GM23338 (cell line): ENCODE data around the gene KCNAB3.

Experiments used
- CREB1 ChIP-seq: fragments of 250-450 bp; sonication (Bioruptor Pico); IDR thresholded peaks from 2 replicates; pipeline ENCODE4 v1.5.0; 2020; ENCODE audit warnings: low read depth, mild to moderate bottlenecking, moderate library complexity
- CTCF ChIP-seq, 2 experiments: fragments of 200-600 bp in 1 of 2; sonication (generic) in 1 of 2; conservative IDR thresholded peaks; 2 replicates each; pipeline versions ENCODE4 v1.5.1 to v1.6.1; 2016 to 2017; ENCODE audit warnings: antibody characterized with exemption in 2 of 2, low read depth in 2 of 2, mild to moderate bottlenecking in 2 of 2, moderate library complexity in 1 of 2
- EZH2 ChIP-seq: fragments of 200-600 bp; sonication (generic); IDR thresholded peaks from one replicate; pipeline ENCODE4 v1.8.0; 2017; ENCODE audit warnings: antibody characterized with exemption, mild to moderate bottlenecking, low read depth; ENCODE audit not compliant: unreplicated experiment
- EZH2phosphoT487 ChIP-seq: fragments of 200-600 bp; sonication (generic); IDR thresholded peaks from one replicate; pipeline ENCODE4 v1.8.1; 2018; ENCODE audit warnings: antibody characterized with exemption; ENCODE audit not compliant: unreplicated experiment
- JUNB ChIP-seq: IDR thresholded peaks from one replicate; pipeline ENCODE4 v1.6.1; 2016; ENCODE audit warnings: antibody characterized with exemption; ENCODE audit not compliant: unreplicated experiment
- NANOG ChIP-seq: IDR thresholded peaks from 2 replicates; pipeline ENCODE4 v1.6.1; 2016; ENCODE audit warnings: antibody characterized with exemption, borderline replicate concordance
- POLR2AphosphoS5 ChIP-seq: IDR thresholded peaks from 2 replicates; pipeline ENCODE4 v1.6.1; 2016; ENCODE audit warnings: antibody characterized with exemption, low read depth
- REST ChIP-seq: IDR thresholded peaks from one replicate; pipeline ENCODE4 v1.6.1; 2018; ENCODE audit warnings: antibody characterized with exemption; ENCODE audit not compliant: unreplicated experiment
- STAT1 ChIP-seq: IDR thresholded peaks from one replicate; pipeline ENCODE4 v1.6.1; 2016; ENCODE audit warnings: antibody characterized with exemption; ENCODE audit not compliant: unreplicated experiment
- ZNF114 ChIP-seq: fragments of 250-450 bp; sonication (Bioruptor Pico); IDR thresholded peaks from 2 replicates; pipeline ENCODE4 v1.5.0; 2020; ENCODE audit warnings: mild to moderate bottlenecking, moderate library complexity
- ZNF331 ChIP-seq: fragments of 250-450 bp; sonication (Bioruptor Pico); IDR thresholded peaks from 2 replicates; pipeline ENCODE4 v1.5.0; 2020; ENCODE audit warnings: low read depth, mild to moderate bottlenecking, moderate library complexity
- TF ChIP-seq, protein P1 (sequence below): IDR thresholded peaks from 2 replicates; pipeline ENCODE4 v1.6.1; 2016; ENCODE audit warnings: antibody characterized with exemption
- TF ChIP-seq, protein P2 (sequence below): fragments of 250-450 bp; sonication (Bioruptor Pico); IDR thresholded peaks from 2 replicates; pipeline ENCODE4 v1.5.0; 2020; ENCODE audit warnings: mild to moderate bottlenecking, moderate library complexity

DNA sequence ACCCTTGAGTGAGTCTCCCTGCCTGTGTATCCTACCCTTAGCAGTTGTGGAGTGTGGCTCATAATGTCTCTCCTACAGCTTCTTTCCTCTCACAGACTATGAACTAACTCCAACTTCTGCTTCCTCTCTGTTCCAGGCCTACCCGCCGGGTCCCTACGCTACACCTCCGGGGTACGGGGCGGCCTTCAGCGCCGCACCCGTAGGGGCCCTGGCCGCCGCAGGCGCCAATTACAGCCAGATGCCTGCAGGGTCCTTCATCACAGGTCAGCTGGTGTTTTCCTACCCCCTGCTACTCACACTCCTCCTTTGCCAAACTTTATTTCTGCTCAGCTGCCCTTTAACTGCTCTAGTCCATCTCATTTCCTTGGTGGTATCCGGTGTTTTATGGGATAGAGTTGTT lies 18.9 kb downstream of the KCNAB3 start:
- TF ChIP-seq CTCF (conservative IDR thresholded peaks at IDR 0.05; ENCODE audit: low read depth in 2 of 2): no peak
- TF ChIP-seq, protein P1, sequence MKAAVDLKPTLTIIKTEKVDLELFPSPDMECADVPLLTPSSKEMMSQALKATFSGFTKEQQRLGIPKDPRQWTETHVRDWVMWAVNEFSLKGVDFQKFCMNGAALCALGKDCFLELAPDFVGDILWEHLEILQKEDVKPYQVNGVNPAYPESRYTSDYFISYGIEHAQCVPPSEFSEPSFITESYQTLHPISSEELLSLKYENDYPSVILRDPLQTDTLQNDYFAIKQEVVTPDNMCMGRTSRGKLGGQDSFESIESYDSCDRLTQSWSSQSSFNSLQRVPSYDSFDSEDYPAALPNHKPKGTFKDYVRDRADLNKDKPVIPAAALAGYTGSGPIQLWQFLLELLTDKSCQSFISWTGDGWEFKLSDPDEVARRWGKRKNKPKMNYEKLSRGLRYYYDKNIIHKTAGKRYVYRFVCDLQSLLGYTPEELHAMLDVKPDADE: no peak
- no peak for TF ChIP-seq EZH2
- TF ChIP-seq REST: no peak
- TF ChIP-seq POLR2AphosphoS5: no peak
- no peak for TF ChIP-seq ZNF114 (CRISPR knock-in tag)
- no peak for TF ChIP-seq EZH2phosphoT487
- TF ChIP-seq JUNB: no peak
- TF ChIP-seq CREB1: no peak
- no peak for TF ChIP-seq NANOG
- TF ChIP-seq STAT1: no peak
- TF ChIP-seq ZNF331: no peak
- TF ChIP-seq, protein P2, sequence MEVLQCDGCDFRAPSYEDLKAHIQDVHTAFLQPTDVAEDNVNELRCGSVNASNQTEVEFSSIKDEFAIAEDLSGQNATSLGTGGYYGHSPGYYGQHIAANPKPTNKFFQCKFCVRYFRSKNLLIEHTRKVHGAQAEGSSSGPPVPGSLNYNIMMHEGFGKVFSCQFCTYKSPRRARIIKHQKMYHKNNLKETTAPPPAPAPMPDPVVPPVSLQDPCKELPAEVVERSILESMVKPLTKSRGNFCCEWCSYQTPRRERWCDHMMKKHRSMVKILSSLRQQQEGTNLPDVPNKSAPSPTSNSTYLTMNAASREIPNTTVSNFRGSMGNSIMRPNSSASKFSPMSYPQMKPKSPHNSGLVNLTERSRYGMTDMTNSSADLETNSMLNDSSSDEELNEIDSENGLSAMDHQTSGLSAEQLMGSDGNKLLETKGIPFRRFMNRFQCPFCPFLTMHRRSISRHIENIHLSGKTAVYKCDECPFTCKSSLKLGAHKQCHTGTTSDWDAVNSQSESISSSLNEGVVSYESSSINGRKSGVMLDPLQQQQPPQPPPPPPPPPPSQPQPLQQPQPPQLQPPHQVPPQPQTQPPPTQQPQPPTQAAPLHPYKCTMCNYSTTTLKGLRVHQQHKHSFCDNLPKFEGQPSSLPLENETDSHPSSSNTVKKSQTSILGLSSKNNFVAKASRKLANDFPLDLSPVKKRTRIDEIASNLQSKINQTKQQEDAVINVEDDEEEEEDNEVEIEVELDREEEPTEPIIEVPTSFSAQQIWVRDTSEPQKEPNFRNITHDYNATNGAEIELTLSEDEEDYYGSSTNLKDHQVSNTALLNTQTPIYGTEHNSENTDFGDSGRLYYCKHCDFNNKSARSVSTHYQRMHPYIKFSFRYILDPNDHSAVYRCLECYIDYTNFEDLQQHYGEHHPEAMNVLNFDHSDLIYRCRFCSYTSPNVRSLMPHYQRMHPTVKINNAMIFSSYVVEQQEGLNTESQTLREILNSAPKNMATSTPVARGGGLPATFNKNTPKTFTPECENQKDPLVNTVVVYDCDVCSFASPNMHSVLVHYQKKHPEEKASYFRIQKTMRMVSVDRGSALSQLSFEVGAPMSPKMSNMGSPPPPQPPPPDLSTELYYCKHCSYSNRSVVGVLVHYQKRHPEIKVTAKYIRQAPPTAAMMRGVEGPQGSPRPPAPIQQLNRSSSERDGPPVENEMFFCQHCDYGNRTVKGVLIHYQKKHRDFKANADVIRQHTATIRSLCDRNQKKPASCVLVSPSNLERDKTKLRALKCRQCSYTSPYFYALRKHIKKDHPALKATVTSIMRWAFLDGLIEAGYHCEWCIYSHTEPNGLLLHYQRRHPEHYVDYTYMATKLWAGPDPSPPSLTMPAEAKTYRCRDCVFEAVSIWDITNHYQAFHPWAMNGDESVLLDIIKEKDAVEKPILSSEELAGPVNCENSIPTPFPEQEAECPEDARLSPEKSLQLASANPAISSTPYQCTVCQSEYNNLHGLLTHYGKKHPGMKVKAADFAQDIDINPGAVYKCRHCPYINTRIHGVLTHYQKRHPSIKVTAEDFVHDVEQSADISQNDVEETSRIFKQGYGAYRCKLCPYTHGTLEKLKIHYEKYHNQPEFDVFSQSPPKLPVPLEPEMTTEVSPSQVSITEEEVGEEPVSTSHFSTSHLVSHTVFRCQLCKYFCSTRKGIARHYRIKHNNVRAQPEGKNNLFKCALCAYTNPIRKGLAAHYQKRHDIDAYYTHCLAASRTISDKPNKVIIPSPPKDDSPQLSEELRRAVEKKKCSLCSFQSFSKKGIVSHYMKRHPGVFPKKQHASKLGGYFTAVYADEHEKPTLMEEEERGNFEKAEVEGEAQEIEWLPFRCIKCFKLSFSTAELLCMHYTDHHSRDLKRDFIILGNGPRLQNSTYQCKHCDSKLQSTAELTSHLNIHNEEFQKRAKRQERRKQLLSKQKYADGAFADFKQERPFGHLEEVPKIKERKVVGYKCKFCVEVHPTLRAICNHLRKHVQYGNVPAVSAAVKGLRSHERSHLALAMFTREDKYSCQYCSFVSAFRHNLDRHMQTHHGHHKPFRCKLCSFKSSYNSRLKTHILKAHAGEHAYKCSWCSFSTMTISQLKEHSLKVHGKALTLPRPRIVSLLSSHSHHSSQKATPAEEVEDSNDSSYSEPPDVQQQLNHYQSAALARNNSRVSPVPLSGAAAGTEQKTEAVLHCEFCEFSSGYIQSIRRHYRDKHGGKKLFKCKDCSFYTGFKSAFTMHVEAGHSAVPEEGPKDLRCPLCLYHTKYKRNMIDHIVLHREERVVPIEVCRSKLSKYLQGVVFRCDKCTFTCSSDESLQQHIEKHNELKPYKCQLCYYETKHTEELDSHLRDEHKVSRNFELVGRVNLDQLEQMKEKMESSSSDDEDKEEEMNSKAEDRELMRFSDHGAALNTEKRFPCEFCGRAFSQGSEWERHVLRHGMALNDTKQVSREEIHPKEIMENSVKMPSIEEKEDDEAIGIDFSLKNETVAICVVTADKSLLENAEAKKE (CRISPR knock-in tag): no peak
